Erythroblast (primary cell): ENCODE results near the gene RNF224.
A peak's percentile ranks its signal among the peaks of the same experiment; 100 is the strongest.
"Not testable (repeated sequence)": the region's sequence is repeated elsewhere in the genome, so short reads cannot be mapped to it uniquely, and the experiment has no call there.

Experiments
- DNase-seq, 2 experiments: peaks; one replicate each; lab custom pipeline; 2025; lab: John Stamatoyannopoulos, UW
- GATA1 ChIP-seq: IDR thresholded peaks from 2 replicates; pipeline ENCODE4 v1.6.1; 2011; ENCODE audit warnings: low read depth, mild to moderate bottlenecking, control low read depth, low read length, moderate library complexity
- POLR2A ChIP-seq: IDR thresholded peaks from 2 replicates; pipeline ENCODE4 v1.6.1; 2011; ENCODE audit warnings: mild to moderate bottlenecking, low read length

The RNF224 gene

GRCh38 chr9:137230705-137231371 is 3.5 kb downstream of the RNF224 start, which contains the start of gene SLC34A3:
Gene SLC34A3, plus strand, starts transcription at chr9:137230901. Its CDS starts 802 bp downstream, at chr9:137231703.
- TF ChIP-seq GATA1 (no peak), POLR2A (no peak)
- DNase-seq: no peak

- TF ChIP-seq POLR2A (no peak), GATA1 (no peak)
- DNase-seq: no peak
Observed at GRCh38 chr9:137231372-137232039, 4.2 kb downstream of the RNF224 start.

GRCh38 chr9:137232101-137232500 is 4.8 kb downstream of the RNF224 start:
- no peak for DNase-seq
- TF ChIP-seq GATA1 (no peak), POLR2A (no peak)

DNA sequence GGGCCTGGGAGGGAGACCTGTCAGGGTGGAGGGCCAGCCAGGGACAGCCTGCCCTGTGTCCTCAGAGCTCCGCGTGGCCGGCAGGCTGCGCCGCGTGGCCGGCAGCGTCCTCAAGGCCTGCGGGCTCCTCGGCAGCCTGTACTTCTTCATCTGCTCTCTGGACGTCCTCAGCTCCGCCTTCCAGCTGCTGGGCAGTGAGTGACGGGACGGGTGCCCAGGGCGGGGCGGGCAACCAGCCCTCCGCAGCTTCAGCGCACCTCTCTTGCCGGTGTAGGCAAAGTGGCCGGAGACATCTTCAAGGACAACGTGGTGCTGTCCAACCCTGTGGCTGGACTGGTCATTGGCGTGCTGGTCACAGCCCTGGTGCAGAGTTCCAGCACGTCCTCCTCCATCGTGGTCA is 5.2 kb downstream of the RNF224 start:
- TF ChIP-seq POLR2A: no peak
- no peak for TF ChIP-seq GATA1
- no peak for DNase-seq

DNA sequence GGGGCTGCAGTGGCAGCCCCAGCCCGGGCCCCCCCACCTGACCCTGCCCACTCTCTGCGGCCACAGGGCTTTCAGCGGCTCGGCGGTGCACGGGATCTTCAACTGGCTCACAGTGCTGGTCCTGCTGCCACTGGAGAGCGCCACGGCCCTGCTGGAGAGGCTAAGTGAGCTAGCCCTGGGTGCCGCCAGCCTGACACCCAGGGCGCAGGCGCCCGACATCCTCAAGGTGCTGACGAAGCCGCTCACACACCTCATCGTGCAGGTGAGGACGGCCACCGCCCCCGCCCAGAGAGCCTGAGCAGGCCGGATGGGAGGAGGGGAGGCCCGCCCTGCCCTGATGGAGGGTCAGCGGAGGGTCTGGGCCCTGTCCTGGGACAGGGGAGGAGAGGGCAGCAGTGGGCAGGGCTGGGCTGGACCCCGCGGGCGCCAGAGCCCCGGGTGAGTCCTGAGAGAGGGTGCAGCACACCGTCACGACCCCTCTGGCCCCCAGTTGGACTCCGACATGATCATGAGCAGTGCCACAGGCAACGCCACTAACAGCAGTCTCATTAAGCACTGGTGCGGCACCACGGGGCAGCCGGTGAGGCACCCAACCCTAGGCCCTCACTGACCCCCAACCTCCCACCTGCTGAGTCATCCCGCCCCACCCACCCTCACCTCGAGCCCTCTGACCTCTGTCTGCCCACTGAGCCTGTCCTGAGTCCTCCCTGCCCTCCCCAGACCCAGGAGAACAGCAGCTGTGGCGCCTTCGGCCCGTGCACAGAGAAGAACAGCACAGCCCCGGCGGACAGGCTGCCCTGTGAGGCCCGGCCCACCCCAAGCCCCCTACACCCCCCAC is 6.1 kb downstream of the RNF224 start:
- TF ChIP-seq POLR2A (no peak), GATA1 (no peak)
- no peak for DNase-seq

GRCh38 chr9:137234055-137234697 is 6.9 kb downstream of the RNF224 start:
- DNase-seq: no peak
- TF ChIP-seq POLR2A: no peak
- TF ChIP-seq GATA1: no peak

DNA sequence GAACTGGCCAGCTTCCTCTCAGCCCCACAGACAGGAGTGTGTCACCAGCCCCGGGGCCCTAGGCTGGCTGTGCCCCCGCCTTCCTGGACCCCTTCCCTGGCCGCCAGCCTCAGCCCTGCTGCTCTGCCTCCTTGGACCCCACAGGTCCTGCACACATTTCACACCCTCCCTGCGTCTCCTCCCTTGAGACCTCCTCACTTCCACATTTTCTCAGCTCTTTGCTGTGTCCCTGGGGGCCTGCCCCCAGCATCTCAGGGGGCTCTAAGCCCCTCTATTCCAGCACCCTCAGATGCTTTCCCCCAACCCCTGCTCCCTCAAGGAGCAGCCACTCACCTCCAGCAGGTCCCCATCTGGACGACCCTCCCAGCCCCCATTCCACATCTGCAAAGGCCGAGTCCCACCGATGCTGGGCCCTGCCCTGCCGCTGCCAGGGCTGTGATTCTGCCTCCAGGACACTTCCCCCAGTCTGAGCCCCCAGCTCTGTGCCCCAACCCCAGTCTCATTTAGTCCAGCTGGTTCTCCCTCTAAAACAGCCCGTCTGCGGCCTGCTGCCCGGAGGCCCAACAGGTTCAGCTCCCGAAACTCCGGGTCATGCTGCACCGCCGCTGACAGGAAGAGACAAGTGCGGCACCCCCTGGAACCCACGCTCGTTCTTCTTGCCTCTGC is 7.6 kb downstream of the RNF224 start:
- no peak for DNase-seq
- TF ChIP-seq POLR2A (no peak), GATA1 (no peak)

DNA sequence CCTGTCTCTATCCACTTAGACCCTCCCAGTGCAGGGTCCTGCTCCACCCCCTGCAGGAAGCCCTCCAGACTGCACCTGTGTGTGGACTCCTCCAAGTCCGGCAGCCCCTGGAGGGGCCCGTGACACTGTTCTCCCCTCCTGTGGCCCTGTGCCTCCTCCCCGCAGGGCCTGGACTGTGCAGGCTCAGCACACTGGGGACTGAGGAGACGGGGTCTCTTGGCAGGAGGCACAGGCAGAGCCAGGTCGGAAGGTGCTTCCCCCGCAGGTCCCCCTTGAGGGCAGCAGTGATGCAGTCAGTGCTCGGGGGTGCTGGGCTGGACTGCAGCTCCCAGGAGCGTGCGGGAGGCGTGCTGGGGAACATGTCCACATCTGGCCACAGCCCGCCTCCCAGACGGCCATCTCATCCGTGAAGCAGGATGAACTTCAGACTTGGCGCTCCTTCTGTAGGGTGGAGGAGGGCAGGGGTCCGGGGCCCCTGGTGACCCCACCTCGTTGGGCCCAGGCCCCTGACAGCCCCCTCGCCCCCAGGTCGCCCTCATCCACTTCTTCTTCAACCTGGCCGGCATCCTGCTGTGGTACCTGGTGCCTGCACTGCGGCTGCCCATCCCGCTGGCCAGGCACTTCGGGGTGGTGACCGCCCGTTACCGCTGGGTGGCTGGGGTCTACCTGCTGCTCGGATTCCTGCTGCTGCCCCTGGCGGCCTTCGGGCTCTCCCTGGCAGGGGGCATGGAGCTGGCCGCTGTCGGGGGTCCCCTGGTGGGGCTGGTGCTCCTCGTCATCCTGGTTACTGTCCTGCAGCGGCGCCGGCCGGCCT is 8.3 kb downstream of the RNF224 start:
- TF ChIP-seq POLR2A (no peak), GATA1 (no peak)
- DNase-seq: no peak

- peak; percentile 89 to 93 for DNase-seq
- no peak for TF ChIP-seq POLR2A
- TF ChIP-seq GATA1: no peak
Observed at GRCh38 chr9:137236238-137236935, 9.1 kb downstream of the RNF224 start.

GRCh38 chr9:137236936-137237421 is 9.7 kb downstream of the RNF224 start:
- TF ChIP-seq POLR2A (no peak), GATA1 (no peak)
- no peak for DNase-seq

GRCh38 chr9:137237759-137238726 is 10.7 kb downstream of the RNF224 start:
- DNase-seq: no peak
- TF ChIP-seq GATA1 (no peak), POLR2A (no peak)

DNA sequence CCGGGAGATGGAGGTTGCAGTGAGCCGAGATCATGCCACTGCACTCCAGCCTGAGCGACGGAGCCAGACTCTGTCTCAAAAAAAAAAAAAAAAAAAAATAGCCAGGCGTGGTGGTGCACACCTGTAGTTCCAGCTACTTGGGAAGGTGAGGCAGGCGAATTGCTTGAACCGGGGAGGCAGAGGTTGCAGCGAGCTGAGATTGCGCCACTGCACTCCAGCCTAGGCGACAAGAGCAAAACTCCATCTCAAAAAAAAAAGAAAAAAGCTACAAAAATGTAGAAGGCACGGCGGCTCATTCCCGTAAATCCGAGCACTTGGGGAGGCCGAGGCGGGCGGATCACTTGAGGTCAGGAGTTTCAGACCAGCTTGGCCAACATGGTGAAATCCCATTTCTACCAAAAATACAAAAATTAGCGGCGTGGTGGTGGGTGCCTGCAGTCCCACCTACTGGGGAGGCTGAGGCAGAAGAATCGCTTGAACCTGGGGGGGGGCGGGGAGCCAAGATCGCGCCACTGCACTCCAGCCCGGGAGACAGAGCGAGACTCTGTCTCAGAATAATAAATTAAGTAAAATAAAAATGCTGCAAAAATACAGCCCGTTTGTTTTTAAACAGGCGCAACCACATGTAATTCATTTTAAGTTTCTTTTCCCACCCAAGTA is 12.4 kb downstream of the RNF224 start:
- DNase-seq: not testable (repeated sequence)
